Thymus (tissue), 11 donors: ENCODE data around the gene TYRP1. TPM values are rescaled to one million over a fixed set of nuclear protein-coding genes. Genes with fewer than 3 reads are reported as not detected.

ENCODE experiments used
- DNase-seq, 9 donors: peaks; one replicate each; pipeline ENCODE4 v3.0.0-alpha.2; 2013; ENCODE audit warnings: low spot score in 9 of 9, low read depth in 6 of 9, missing footprints in 1 of 9
- H3K27ac ChIP-seq, 2 donors: one replicate each; pipeline ENCODE4 v1.5.1; 2013; ENCODE audit warnings: control low read depth in 1 of 2, low read depth in 1 of 2, low read length in 1 of 2, mild to moderate bottlenecking in 1 of 2, moderate library complexity in 1 of 2
- H3K27me3 ChIP-seq, 2 donors: one replicate each; pipeline ENCODE4 v1.5.1; 2013; ENCODE audit warnings: low read length in 1 of 2; ENCODE audit not compliant: control insufficient read depth in 2 of 2, insufficient read depth in 1 of 2
- H3K36me3 ChIP-seq, 2 donors: one replicate each; pipeline ENCODE4 v1.5.1; 2013; ENCODE audit warnings: low read length in 1 of 2, mild to moderate bottlenecking in 1 of 2, moderate library complexity in 1 of 2; ENCODE audit not compliant: control insufficient read depth in 2 of 2, insufficient read depth in 2 of 2
- H3K4me1 ChIP-seq, 2 donors: one replicate each; pipeline ENCODE4 v1.5.1; 2013; ENCODE audit warnings: low read length in 2 of 2; ENCODE audit not compliant: control insufficient read depth in 2 of 2, insufficient read depth in 2 of 2
- H3K4me3 ChIP-seq, 2 donors: one replicate each; pipeline ENCODE4 v1.5.1; 2013; ENCODE audit warnings: low read length in 2 of 2, control low read depth in 1 of 2, mild to moderate bottlenecking in 1 of 2
- H3K9me3 ChIP-seq, 2 donors: one replicate each; pipeline ENCODE4 v1.5.1; 2013; ENCODE audit warnings: low read length in 1 of 2, mild to moderate bottlenecking in 1 of 2; ENCODE audit not compliant: control insufficient read depth in 2 of 2, insufficient read depth in 1 of 2
- WGBS: extraction: QIAGEN DNeasy Blood & Tissue Kit; methylation state at CpG from one replicate; pipeline ENCODE4 v1.1.7; 2013; 5-methylcytosine and 5-hydroxymethylcytosine counted together
- polyA plus RNA-seq: library from polyadenylated mRNA; stranded (reverse); fragments of 200-250 nt; gene quantifications from one replicate; pipeline ENCODE4 v1.2.3, GENCODE V29; 2013
- total RNA-seq: library from RNA; stranded (reverse); fragments of 120-200 nt; gene quantifications from one replicate; pipeline ENCODE4 v1.2.4, GENCODE V29; 2013
- donor health status: healthy.

TYRP1 gene
- total and polyA plus RNA-seq, 2 donors, result 0.09 to 0.19 TPM

DNA sequence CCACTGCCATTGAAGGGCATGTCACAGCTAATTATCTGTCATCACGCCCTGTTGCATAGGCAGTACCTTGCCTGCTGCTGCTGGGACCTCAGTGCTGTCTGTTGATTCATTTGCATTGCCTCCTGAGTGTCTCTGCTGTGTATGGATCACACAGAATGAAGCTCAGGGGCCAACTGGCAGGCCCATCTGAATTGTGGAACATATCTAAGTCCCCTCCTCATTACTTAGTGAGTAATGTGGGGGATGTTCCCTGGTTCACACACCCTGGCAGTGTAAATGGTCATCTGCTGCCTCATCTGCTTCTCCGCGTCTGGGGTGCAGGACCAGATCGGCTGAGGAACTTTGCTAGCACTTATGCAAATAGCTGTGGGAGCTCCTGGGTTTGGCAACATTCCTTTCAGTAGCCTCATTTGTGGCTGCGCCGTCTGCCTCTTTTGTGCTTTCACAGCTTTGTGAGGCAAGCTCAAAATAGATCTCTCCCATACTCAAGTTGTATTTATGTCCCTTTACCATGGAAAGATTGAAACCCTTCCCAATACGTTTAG, 25.4 kb downstream of the TYRP1 start:
- Histone ChIP-seq H3K36me3 (no peaks in the 10 kb centered on the region), H3K27ac (no peak overlapping the region), H3K27me3 (no peaks in the 10 kb centered on the region), H3K4me3 (no peak overlapping the region), H3K9me3 (no peaks in the 10 kb centered on the region), H3K4me1 (no peaks in the 10 kb centered on the region)
- WGBS, result 89% methylated on average over 7 of the region's 7 CpGs
- DNase-seq, result no peak

DNA sequence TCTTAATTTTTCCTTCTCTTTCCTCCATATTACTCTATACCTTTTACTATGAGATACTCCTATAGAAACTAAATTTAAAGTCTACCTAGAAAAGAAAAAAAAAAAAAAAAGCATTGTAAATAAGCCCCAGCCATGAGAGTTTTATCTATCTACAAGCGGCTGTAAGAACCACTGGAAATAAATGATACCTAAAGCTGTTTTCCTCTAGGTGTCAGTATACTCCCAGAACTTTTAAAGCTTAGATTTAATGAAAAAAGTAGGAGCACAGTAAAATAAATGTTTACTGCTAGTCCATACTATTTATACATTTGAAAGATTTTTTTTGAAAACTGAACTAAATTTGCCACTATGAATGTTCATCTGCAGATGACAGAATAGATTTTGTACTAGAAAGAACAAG, 26.2 kb downstream of the TYRP1 start:
- Histone ChIP-seq H3K4me1 (no peaks in the 10 kb centered on the region), H3K27ac (no peak overlapping the region), H3K4me3 (no peak overlapping the region), H3K27me3 (no peaks in the 10 kb centered on the region), H3K36me3 (no peaks in the 10 kb centered on the region), H3K9me3 (no peaks in the 10 kb centered on the region)
- 64% methylated on average over 1 of the region's 1 CpG for WGBS
- DNase-seq, result no peak

GRCh38 chr9:12720551-12720950, 27.4 kb downstream of the TYRP1 start:
- Histone ChIP-seq H3K36me3 (no peaks in the 10 kb centered on the region), H3K27ac (no peak overlapping the region), H3K9me3 (no peaks in the 10 kb centered on the region), H3K4me3 (no peak overlapping the region), H3K4me1 (no peaks in the 10 kb centered on the region), H3K27me3 (no peaks in the 10 kb centered on the region)
- no peak for DNase-seq
- 62% methylated on average over 3 of the region's 3 CpGs for WGBS

GRCh38 chr9:12722131-12722530, 28.9 kb downstream of the TYRP1 start:
- Histone ChIP-seq H3K36me3 (no peaks in the 10 kb centered on the region), H3K4me3 (no peak overlapping the region), H3K27me3 (no peaks in the 10 kb centered on the region), H3K4me1 (no peaks in the 10 kb centered on the region), H3K27ac (no peak overlapping the region), H3K9me3 (no peaks in the 10 kb centered on the region)
- 94% methylated on average over 2 of the region's 2 CpGs for WGBS
- DNase-seq, result no peak

GRCh38 chr9:12723409-12724028, 30.3 kb downstream of the TYRP1 start:
- no peaks in the 10 kb centered on the region for H3K9me3 ChIP-seq
- H3K27ac ChIP-seq, result no peak overlapping the region
- no peak for DNase-seq
- no peak overlapping the region for H3K4me3 ChIP-seq
- H3K27me3 ChIP-seq, result no peaks in the 10 kb centered on the region
- H3K4me1 ChIP-seq, result no peaks in the 10 kb centered on the region
- H3K36me3 ChIP-seq, result no peaks in the 10 kb centered on the region
- 80% methylated on average over 5 of the region's 5 CpGs for WGBS

DNA sequence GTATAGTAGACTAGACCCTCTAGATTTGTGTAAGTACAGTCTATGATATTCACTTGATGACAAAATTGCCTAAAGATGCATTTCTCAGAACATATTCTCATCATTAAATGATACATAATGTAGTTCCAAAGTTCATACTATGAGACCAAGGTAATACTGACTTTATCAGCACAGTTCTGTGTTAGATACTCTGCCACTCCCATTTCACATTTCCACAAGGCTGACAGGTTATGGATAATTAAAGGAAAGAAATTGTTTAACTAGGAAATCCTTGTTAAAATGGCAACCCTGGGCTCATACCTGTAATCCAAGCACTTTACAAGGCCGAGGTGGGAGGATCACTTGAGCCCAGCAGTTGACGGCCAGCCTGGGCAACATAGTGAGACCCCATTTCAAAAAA, 33.6 kb downstream of the TYRP1 start:
- H3K9me3 ChIP-seq, result no peaks in the 10 kb centered on the region
- H3K27me3 ChIP-seq, result no peaks in the 10 kb centered on the region
- no peaks in the 10 kb centered on the region for H3K4me1 ChIP-seq
- H3K4me3 ChIP-seq, result no peak overlapping the region
- 96% methylated on average over 2 of the region's 2 CpGs for WGBS
- no peaks in the 10 kb centered on the region for H3K36me3 ChIP-seq
- no peak for DNase-seq
- H3K27ac ChIP-seq, result no peak overlapping the region

DNA sequence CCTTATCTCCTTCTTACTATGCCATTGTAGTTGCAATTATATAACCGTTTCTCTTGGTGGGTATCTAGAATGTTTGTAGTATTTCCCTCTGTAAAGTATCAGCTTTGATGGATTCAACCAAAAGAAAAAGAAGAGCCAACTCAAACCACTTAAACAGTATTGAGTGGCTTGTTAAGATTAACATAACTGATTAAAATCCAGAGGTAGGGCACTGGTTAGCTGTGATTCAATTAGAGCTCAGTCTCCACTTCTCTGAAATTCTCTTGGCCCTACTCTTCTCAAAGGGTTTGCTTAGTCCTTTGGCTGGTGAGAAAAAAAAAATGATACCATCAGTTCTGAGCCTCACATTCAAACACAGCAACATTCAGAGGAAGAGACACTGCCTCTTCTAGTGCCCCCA, 37.0 kb downstream of the TYRP1 start:
- Histone ChIP-seq H3K27ac (no peak overlapping the region), H3K4me3 (no peak overlapping the region), H3K27me3 (no peaks in the 10 kb centered on the region), H3K9me3 (no peaks in the 10 kb centered on the region), H3K36me3 (no peaks in the 10 kb centered on the region), H3K4me1 (no peaks in the 10 kb centered on the region)
- no peak for DNase-seq
- 88% methylated on average over 1 of the region's 1 CpG for WGBS

DNA sequence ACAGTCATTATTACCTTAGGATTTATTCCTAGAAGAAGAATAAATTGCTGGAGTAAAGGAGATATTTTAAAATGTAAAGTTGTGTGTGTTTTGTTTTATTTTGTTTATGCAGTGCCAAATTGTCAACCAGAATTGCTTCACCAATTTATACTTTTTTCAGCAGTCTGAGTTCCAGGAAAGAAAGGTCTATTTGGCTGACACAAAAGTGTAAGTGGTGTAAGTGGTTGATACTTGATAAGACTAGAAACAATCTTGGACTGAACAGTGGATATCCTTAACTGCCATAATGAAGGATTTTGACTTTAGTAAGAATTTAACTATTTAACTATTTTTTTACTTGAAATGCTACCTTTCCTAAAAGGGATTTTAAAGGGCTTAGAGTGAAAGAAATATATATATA, 37.7 kb downstream of the TYRP1 start:
- H3K36me3 ChIP-seq, result no peaks in the 10 kb centered on the region
- no peaks in the 10 kb centered on the region for H3K4me1 ChIP-seq
- DNase-seq, result no peak
- H3K4me3 ChIP-seq, result no peak overlapping the region
- H3K27ac ChIP-seq, result no peak overlapping the region
- H3K27me3 ChIP-seq, result no peaks in the 10 kb centered on the region
- no peaks in the 10 kb centered on the region for H3K9me3 ChIP-seq

- Histone ChIP-seq H3K27me3 (no peaks in the 10 kb centered on the region), H3K9me3 (no peaks in the 10 kb centered on the region), H3K4me3 (no peak overlapping the region), H3K4me1 (no peaks in the 10 kb centered on the region), H3K27ac (no peak overlapping the region), H3K36me3 (no peaks in the 10 kb centered on the region)
- no peak for DNase-seq
- 81% methylated on average over 3 of the region's 3 CpGs for WGBS
Measured at GRCh38 chr9:12732971-12733370, 39.8 kb downstream of the TYRP1 start.
